M059J (cell line): ENCODE measurements around the gene CCNK. TPM values are rescaled to one million over a fixed set of nuclear protein-coding genes. Genes with fewer than 3 reads are reported as not detected.
A peak's percentile ranks its signal among the peaks of the same experiment; 100 is the strongest.

ENCODE experiments used
- DNase-seq: peaks from one replicate; pipeline ENCODE4 v3.0.0-alpha.2; 2012; ENCODE audit warnings: low read depth
- total RNA-seq: library from RNA; depleted of rRNA; stranded (reverse); fragments of >200 nt; shearing (Covaris generic); gene quantifications from 2 replicates; pipeline ENCODE4 v1.2.3, GENCODE V29; 2014; rRNA removed

CCNK gene
- 11.8 and 12.2 TPM in 2 replicates for total RNA-seq

DNA sequence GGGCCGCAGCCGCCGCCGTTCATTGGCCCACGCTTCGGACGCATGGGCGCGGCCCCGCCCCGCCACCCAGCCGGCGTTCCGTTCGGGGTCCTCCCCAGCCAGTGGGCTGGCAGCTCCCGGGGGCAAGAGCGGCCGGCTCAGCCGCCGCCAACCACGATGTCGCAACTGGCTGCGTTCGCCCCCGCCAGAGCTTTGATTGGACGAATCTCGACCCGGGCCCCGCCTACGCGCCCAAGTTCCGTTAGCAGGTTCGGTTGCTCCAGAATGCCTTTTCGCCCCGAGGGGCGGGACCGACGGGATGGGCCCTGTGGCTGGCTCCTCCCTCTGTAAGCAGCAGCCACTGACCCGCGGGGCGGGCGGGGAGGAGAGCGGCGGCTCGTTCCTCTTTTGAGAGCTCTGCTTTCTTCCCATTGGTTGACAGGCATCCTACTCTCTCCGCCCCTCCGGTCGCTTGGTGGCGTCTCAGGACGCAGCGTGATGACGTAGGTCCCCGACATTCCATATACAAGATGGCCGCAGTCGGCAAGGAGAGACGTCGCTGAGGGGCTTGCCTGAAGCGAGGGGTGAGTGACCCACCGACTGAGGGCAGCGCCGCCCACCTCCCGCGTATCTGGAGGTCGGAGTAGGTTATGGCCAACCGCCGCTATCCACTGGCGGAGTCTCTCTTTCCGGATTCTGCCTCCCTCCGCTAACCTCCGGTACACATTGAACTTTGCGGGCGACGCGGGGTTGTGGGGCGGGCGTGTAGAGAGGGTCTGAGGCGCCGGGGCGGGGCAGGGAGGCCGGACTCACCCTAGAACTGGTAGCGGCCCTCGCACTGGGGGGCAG lies at the start of gene CCNK:
CCNK (plus strand) TSS at position 493 of the 828 bp plus-strand sequence. CDS start 11,269 bp downstream, outside the sequence.
- DNase-seq, result peak; percentile 98

DNA sequence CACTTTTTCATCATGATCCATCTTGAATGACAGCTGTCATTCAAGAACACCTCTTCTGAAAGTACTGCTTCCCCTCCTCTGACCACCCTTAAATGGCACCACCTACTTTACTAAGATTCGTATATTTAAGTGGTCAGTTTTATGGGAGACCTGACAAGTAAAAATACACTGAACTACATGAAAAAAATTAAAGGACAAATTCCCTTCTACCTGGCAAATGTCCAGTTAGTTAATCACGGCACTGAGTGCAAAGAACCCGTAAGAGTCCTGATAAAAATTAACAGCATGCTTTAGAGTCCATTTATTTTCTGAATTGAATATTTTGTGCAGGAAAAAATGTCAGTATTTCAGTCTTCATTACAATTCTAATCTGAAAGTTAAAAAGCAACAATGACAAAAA lies 49.2 kb upstream of the CCNK start:
- DNase-seq, result no peak

DNA sequence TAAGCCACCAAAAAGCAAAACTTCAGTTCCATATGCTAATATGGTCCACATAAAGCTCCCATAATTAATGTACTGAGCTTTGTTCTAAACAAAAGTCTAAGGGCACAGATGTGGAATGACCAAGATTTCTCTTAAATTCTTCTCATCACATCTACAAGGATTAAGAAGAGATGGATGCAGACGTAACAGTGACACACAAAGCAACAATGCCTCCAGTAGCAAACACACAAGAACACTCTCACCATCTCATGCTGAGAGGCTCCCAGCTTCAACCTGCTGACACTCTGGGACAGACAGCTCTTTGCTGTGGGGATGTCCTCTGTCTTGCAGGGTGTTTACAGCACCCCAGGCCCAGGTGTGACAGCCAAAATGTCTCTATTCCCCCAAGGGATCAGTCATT lies 48.7 kb upstream of the CCNK start:
- no peak for DNase-seq

DNA sequence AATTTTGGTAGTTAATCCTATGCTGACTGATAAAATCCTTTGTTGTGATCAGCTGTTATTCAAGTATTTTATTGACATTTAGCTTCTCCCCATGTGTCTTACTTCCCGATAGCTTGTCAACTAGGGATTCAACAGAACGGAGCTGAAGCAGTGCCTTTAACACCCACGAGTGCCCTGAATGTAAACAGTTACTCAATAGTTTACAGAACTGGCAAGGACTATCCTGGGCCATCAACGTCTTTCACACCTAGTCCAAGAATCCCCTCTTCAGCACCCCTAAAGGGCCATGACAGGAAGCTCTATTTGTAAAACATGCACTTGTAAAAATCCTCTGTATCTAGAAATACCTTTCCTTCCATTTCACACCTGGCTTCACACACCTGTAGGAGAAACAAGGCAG lies 45.9 kb upstream of the CCNK start:
- no peak for DNase-seq

DNA sequence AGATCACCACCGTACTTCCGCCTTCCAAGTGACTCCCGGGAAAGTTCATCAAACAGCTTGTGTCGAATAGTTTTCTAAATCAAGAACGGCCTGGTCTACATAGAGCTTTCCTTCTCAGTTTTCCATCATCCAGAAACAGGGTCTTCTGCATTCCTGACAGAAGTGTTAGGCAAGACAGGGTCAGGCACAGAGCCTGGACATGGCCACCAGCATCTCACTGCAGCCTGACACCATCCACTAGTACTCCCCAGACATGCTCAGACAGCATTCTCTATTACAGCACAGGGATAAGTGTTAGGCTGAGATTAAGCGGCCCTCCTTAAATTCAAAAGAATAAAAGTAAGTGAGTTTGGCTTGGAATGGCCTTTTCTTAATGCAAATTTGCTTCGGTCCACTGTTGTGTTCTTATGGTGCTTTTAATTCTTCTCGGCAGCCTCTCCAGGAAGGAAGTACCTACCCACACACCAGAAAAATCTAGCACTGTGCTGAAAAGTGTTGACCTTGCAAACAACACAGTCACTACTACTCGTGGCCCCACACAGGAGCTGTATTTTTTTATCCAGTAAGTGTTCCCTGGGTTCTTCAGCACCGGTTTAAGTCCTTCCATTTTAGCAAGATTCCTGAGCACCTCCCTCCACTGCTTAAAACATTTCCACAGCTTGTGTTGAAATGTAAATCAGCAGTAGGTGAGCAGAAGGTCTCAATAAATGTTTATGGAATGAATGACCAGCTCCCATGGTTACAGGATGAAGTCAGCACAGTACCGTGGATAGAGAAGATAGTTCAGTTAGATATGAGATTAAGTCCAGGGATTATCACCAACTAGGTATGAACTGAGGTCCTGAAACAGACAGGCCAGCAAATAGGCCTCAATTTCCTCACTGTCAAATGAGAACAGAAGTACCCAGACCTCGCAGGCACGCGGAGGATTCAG lies 44.7 kb upstream of the CCNK start:
- peak; percentile 10 for DNase-seq

DNA sequence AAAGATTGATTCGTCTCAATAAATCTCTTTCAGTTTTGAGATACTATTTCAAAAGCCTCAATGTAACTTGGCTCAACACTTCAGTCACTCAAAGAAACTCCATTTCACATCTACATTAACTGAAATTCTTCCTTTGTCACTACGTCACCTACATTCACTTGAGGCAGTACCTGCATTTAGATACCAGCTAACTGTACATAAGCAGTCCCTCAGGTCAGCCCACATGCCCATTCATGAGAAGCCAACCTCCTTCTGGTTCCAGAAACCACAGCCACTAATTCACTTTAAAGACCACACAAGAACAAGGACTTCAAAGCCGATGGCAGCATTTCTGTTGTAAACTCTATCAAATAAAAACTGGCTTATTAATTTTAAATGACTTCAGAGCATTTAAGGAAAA lies 43.5 kb upstream of the CCNK start:
- no peak for DNase-seq

DNA sequence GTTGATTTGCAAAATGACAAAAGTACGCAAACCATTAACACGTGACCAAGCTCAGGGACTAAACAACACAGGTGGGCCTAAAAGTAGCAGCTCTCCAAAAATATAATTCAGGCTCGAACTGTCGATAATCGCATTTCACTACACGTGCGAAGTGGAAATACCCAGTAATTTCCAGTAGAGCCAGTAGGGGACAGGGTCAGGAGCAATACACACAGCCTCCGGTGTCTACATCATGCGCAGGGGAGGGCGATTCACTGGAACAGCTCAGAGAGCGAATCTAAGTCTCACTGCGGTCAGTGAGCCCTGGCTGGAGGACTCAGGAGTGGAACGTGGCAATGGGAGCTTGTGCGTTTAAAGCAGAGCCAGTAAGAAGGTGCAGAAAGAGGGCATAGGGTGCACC lies 40.9 kb upstream of the CCNK start:
- no peak for DNase-seq

DNA sequence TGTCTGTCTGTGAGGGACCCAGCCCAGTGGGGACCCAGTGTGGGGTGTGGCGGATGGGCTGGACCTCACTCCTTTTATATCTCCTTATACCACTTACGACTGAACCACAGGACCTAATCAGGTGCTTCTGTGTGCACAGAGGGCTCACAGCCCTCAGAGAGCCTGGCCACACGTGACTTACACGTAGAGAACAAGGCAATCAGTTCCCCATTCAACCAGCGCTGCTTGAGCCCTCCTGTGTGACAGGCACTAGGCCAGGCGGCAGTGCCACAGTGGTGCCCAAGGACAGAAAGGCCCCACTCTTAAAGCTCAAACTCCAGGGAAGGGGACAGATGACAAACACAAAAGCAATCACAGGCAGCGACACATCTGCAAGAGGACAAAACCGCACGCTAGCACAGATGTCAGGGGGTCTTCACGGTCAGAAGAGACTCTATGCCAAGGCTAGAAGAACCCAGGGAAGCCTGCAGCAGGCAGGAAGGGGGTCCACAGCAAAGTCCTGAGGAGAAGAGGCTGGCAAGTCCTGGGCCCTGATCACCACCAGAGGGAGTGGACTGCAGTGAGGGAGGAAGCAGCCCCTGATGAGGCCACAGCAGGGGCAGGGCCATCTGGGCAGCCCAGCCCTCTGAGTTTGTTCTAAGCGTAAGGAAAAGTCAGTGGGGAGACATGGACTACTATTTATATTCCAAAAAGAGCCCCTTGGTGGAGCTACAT lies 39.9 kb upstream of the CCNK start:
- no peak for DNase-seq

DNA sequence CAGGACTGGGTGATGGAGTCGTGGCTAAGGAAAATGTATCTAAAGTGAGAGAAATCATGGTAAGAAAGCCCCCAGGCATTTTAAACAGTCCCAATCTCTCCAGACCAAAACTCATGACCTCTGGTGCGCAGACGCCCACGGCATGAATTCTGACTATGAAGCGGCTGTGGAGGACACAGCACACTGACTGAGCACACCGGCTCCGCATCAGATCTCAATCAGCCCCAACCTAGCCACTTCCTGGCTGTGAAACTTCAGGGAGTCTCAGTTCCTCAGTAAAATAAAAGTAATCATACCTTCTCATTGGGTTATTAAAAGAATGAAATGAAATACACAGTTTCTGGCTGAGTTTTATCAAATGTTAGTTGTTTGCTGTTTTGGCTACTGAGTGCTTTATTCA lies 39.3 kb upstream of the CCNK start:
- no peak for DNase-seq

DNA sequence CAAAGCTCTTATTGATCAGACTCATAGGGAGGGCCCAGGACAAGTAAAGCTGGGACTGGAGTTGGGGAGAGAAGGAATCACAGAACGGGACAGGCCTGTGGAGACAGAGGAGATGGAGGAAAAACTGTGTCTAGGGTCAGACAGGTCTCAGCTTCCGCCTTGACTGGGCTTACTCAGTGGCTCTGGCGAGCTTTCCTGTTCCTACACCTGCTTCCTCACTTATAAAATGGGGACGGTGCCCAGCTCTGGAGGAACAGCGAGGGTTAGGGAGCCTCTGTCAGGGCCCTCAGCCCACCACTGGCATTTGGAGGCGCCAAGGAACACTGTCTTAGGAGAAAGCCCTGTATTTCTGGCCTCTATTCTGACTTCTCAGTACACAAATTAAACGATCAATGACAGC lies 35.3 kb upstream of the CCNK start:
- no peak for DNase-seq

DNA sequence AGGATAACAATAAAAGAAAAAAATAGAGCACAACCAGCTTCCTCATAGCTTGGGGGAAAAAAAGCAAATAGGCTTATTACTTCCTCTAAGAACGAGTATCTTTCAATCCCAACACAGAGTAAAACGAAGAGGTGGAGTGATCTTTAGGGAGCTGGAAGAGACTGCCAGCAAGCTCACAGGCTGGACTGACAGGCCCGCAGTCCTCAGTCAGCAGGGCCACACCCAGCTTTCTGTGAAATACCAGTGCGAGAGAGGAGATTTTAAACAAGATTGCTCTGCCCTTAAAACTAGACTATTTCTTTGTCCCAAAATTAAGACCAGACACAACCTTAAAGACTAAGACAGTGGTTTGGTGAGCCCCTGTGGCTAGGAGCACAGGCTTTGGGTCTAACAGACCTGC lies 33.5 kb upstream of the CCNK start:
- no peak for DNase-seq

DNA sequence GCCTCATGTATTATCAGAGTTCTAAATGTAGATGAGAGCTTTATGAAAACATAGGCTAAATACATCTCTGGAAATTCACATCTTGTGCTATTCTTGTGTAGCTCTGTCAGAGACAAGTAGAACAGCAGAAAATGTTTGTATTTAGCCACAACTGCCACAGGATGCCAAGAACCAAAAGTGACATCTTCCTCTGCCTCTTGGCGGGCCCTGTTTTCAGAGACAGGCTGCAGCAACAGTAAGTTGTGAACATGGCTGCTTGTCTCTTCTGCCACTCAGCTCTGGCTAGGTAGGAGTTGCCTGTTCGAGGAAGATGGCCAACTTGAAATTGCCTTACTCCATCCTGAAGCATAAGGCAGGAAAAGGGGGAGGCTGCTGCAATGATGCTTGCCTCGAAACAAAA lies 30.9 kb upstream of the CCNK start:
- DNase-seq, result no peak

DNA sequence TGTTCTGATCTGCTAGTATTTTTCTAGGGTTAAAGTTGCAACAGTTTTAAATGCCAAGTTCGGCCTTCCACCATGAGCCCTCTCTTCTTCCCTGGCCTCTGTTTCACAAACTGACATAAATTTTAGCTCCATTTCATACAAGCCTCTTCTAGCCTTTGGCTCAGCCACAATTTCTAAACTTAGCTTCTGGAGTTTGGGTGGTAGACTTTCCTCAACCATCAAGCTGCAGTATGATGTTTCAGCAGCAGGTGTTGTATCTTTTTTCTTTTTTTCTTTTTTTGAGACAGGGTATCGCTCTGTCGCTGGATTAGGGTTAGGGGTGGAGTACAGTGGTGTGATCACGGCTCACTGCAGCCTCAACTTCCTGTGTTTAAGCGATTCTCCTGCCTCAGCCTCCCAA lies 30.0 kb upstream of the CCNK start:
- no peak for DNase-seq

DNA sequence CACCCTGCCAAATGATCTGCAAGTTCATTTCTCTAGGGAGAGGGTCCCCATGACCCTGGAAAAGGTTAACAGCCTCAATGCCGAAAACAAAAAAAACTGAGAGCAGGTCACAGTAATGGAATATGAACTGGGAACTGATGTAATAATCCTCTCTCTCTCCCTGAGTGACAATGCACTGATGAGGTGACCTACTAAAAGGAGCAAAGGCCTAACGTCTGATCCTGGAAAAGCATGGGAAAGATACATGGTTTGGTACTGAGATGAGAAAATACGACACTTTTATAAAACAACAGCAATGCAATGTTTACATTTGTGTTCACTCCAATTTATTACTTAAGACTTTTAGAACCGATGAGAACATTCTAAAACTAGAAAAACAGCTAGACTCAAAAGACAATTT lies 28.2 kb upstream of the CCNK start:
- no peak for DNase-seq

DNA sequence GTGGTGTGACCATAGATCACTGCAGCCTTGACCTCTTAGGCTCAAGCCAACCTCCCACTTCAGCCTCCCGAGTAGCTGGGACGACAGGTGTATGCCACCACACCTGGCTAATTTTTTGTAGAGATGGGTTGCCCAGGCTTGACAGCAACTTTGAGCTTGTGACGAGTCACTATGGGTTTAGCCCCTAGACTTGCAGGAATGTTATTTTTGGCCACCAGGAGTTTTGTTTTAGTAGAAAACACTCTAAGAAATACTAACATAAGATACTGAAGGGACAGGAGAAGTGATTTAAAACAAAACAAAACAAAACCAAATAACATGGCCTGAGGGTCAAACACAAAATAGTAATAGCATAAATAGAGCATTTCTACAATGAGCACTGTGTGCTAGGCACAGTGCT lies 27.0 kb upstream of the CCNK start:
- peak; percentile 15 for DNase-seq

DNA sequence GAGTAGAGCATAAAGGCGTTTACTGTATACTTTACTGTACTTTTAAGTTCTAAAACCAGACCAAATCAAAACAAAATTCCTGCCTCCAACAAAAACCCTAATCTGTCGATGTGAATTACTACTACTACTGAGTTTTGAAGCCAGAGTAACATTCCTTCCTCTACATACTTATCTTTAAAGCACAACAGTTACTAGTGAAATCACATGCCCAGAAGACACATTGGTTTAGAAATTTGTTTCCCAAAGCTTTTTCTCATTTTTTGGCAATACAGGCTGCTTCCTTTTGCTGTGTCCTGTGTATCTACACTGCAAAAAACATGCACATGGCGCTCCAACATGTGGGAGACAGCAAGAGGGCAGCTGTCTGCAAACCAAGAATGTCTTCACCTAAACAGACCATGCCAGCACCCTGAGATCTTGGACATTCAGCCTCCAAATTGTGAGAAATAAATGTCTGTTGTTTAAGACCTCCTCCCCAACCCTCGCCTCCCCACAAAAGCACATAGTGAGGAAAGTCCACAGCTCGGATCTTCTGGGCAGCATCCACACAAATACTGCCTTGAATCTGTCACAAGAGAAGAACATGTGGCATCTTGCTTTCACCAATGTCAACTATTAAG lies 21.6 kb upstream of the CCNK start:
- no peak for DNase-seq

DNA sequence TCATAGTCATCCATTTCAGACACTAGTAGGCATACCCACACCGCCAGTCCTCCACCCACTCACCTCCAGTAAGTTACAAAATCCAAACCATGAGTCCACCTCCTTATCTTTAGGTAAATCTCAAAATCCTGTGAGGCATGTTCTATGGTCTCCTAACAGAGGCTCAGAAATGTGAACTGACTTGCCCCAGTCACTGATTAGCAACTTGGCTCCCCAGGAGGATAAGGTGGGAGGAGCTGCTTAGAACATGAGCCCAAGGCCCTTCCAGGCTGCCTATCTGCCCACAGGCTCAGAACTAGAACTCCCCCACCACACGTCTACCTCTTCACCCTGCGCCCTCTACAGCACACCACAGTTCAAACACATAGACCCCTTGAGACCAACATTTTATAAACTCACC lies 20.4 kb upstream of the CCNK start:
- DNase-seq, result peak; percentile 2

DNA sequence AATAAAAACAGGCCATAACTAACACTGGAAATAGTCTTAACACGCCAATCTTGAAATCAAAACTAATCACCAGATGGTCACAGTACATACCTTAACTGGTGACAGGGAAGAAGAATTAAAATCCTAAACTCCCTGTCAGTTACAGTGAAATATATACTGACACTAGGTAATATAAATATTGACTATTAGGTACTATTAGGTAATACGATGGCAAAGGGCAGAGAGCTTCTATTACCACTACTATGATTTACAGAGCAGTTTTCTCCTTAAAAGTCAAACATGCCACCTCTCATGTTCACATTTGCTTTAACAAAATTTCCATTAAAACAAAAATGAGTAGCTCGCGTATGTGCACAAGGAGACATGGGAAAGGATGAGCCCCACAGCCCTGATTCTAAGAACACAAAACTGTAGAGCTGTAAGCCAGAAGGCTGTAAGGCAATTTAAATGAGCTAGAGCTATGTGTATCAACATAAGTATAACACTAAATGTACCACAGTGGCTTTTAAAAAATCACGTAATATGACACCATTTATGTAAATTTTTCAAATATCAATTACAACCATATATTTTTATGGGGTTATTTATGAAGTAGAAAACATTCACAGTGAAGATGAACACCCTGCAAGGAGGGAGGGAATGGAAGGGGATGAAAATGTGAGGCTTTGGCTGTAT lies 19.7 kb upstream of the CCNK start:
- DNase-seq, result no peak

DNA sequence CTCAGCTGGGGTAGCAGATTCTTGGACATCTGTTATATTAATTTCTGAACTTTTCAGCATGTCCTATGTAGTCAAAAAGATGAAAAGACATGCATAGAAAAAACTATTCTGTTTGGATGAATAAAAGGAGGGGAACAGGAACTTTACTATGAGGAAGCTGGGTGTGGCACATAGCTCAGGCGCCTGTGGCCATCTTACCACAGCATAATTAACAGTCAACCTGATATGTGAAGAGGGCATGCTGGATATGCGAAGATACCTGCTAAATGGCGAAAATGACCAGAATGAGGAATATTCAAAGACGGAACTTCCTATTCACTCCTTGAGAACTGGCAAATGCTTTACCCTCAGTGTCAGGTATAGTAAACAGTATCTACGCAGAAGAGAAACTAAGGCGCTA lies 19.0 kb upstream of the CCNK start:
- DNase-seq, result no peak

DNA sequence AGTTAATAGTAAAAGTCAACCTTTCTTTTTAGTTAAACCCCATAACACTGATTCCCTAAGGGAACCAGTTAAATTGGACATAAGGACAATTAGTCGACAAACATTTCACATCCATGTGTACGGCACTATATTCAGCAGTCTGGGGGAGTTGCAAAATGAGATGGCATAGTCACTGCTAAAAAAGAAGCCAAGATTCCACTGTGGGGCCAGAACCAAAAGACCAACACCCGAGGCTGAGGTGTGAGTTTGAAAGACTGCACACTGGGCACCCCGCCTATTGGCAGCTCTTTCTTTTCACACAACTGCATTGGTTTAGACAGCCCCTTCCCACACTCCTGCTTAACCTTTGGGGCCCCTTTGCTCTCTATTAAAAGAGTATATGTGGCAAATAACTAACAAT lies 17.2 kb upstream of the CCNK start:
- DNase-seq, result no peak

DNA sequence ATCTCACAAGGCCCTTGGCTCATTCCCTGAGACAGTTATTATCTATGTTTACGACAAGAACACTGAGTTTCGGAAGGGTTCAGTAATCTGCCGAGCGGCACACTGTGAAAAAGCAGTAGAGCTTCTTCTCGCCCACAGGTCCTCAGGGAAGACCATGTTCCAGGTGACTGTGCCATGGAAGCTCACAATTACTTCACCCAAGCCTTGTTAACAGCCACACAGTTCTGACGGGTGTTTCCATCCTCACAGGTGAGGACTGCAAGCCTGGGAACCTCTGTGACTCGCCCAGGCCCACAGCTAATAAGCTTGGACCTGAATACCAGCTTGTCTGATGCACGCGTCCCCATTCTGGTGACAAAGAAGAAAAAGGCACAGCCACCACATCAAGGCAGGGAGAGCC lies 15.9 kb upstream of the CCNK start:
- no peak for DNase-seq
